Measurements from ENCODE around the gene FUT1.

Gene FUT1

DNA sequence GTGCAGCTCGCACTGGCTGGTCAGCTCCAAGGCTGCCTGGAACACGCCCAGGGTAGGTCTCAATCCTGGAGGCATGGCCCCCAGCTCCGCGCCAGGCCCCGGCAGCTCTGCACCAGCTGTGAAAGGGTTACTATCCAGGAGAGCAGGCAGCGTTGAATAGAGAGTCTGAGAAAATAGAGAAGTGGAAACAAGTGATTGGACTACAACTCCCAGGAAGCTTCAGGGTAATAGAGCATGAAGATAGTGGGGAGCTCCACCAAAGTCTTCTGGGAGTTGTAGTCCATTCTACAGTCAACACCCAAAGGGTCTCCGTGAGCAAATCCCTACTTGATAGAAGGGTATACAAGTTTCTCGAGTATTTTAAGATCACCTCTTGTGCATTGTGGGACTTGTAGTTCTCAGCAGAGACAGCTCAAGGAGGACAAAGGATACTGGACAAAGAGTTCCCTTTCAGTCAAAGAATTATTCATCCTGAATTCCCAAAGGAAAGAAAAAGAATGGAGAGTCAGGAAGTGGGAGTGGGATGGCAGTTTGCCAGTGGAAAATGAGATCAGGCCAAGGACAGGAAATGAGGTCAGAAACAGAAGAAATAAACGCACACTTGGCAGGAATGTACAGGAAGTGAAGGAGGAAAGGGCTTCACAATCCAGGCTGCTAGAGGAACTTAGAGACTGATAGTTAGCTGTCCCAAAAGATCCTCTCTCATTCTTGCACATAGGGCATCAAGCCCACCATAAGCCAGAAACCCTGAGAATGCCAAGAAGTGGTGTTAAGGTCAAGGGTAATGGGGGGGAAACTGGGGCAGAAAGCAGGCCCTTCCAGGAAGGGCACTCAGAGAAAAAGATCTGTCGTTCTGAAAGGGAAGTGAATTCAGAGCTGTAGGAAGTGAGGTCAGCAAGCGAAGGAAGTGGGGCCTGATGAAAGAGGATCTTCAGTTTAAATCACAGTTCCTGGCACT is 27.4 kb downstream of the FUT1 start:
- Histone ChIP-seq H3F3A (ENCODE audit: insufficient read depth, low read length) (no peaks in the 10 kb centered on the region), H4K20me1 (ENCODE audit: insufficient read depth, low read length) (no peaks in the 10 kb centered on the region), H3K4me1 (ENCODE audit: low read length) (peaks cover 6% of the 10 kb centered on the region; the same call in 1 of the 2 replicates), H2AFZ (ENCODE audit: low read length) (no peak overlapping the region), H3K9ac (ENCODE audit: low read length) (no peak overlapping the region), H3K79me2 (ENCODE audit: low read length) (no peaks in the 10 kb centered on the region), H3K27ac (ENCODE audit: low read length) (no peak overlapping the region), H3K9me3 (replicated peaks; ENCODE audit: insufficient read depth, low read length) (no peaks in the 10 kb centered on the region), H3K9me2 (replicated peaks; ENCODE audit: insufficient read depth, low read length) (no peaks in the 10 kb centered on the region), H3K4me3 (ENCODE audit: low read length) (no peak overlapping the region), H3K36me3 (replicated peaks; ENCODE audit: insufficient read depth, low read length) (no peaks in the 10 kb centered on the region), H3K4me2 (ENCODE audit: low read depth, low read length) (peak overlapping the region; percentile 11; the same call in 1 of the 2 replicates), H3K27me3 (replicated peaks; ENCODE audit: insufficient read depth, low read length) (peaks cover 44% of the 10 kb centered on the region)
- TF ChIP-seq EZH2phosphoT487 (IDR thresholded peaks at IDR 0.05; ENCODE audit: low read length): no peak
- TF ChIP-seq, protein P1, sequence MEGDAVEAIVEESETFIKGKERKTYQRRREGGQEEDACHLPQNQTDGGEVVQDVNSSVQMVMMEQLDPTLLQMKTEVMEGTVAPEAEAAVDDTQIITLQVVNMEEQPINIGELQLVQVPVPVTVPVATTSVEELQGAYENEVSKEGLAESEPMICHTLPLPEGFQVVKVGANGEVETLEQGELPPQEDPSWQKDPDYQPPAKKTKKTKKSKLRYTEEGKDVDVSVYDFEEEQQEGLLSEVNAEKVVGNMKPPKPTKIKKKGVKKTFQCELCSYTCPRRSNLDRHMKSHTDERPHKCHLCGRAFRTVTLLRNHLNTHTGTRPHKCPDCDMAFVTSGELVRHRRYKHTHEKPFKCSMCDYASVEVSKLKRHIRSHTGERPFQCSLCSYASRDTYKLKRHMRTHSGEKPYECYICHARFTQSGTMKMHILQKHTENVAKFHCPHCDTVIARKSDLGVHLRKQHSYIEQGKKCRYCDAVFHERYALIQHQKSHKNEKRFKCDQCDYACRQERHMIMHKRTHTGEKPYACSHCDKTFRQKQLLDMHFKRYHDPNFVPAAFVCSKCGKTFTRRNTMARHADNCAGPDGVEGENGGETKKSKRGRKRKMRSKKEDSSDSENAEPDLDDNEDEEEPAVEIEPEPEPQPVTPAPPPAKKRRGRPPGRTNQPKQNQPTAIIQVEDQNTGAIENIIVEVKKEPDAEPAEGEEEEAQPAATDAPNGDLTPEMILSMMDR (IDR thresholded peaks at IDR 0.05; ENCODE audit: low read length): no peak
- TF ChIP-seq EZH2 (optimal IDR thresholded peaks at IDR 0.05; ENCODE audit: low read depth, low read length): no peak
- peak; percentile 45 for DNase-seq

DNA sequence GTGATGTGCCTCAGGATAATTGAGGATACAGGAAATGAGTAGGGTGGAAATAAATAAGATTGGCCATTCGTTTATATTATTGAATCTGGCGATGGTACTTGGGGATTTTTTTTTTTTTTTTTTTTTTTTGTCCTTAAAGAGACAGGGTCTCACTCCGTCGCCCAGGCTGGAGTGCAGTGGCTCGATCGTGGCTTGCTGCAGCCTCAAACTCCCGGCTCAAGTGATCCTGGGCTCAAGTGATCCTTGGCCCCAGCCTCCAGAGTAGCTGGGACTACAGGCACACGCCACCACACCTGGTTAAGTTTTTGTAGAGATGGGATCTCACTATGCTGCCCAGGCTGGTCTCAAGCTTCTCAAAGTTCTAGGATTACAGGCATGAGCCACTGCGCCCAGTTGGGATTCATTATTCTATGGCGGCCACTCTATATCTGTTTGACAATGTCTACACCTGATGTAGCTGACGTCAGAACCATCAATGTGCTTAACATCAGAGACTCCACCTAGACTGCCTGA is 30.2 kb downstream of the FUT1 start:
- no peaks in the 10 kb centered on the region for H3K9me2 ChIP-seq (replicated peaks; ENCODE audit: insufficient read depth, low read length)
- no peaks in the 10 kb centered on the region for H3K36me3 ChIP-seq (replicated peaks; ENCODE audit: insufficient read depth, low read length)
- no peak overlapping the region for H3K4me2 ChIP-seq (ENCODE audit: low read depth, low read length)
- no peak overlapping the region for H3K27ac ChIP-seq (ENCODE audit: low read length)
- no peak overlapping the region for H3K9ac ChIP-seq (ENCODE audit: low read length)
- H3K79me2 ChIP-seq (ENCODE audit: low read length): no peaks in the 10 kb centered on the region
- TF ChIP-seq, protein P1 (IDR thresholded peaks at IDR 0.05; ENCODE audit: low read length): no peak
- no peak for TF ChIP-seq EZH2 (optimal IDR thresholded peaks at IDR 0.05; ENCODE audit: low read depth, low read length)
- TF ChIP-seq EZH2phosphoT487 (IDR thresholded peaks at IDR 0.05; ENCODE audit: low read length): no peak
- H4K20me1 ChIP-seq (ENCODE audit: insufficient read depth, low read length): no peaks in the 10 kb centered on the region
- H2AFZ ChIP-seq (ENCODE audit: low read length): no peak overlapping the region
- H3K4me1 ChIP-seq (ENCODE audit: low read length): peaks cover 6% of the 10 kb centered on the region; the same call in 1 of the 2 replicates
- H3K9me3 ChIP-seq (replicated peaks; ENCODE audit: insufficient read depth, low read length): no peaks in the 10 kb centered on the region
- H3K27me3 ChIP-seq (replicated peaks; ENCODE audit: insufficient read depth, low read length): peaks cover 38% of the 10 kb centered on the region
- H3F3A ChIP-seq (ENCODE audit: insufficient read depth, low read length): no peaks in the 10 kb centered on the region
- no peak overlapping the region for H3K4me3 ChIP-seq (ENCODE audit: low read length)
- DNase-seq: no peak

DNA sequence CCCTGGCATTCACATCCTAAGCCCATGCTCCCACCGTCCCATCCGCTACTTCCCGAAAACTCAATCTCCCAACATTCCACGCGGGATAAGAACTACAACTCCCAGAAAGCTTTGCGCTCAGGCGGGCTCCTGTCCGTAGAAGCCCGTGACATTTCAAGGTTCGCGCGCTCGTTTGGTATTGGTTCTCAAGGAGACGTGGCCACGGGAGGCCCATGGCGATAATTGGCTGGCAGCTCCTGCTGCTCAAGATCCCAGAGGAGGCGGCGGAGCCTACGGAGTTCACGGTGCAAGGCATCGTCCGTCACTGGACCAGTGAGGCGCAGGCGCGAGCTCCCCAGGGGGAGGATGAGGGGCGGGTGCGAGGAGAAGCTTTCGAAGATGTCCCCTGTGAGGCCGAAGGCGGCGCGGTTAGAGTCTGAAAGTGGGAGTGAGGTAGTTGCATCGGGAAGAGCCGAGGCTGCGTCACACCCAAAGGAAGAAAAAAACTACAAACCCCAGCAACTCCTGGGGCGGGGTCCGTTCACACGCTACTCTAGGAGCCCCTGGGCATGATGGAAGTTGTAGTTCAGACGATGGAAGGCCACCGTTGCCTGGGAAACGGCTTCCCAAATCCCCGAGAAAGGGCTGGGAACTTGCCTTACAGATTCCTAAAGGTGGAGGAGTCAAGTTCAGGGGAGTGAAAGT is 31.7 kb downstream of the FUT1 start:
- TF ChIP-seq, protein P1 (IDR thresholded peaks at IDR 0.05; ENCODE audit: low read length): no peak
- TF ChIP-seq EZH2phosphoT487 (IDR thresholded peaks at IDR 0.05; ENCODE audit: low read length): no peak
- TF ChIP-seq EZH2 (optimal IDR thresholded peaks at IDR 0.05; ENCODE audit: low read depth, low read length): no peak
- Histone ChIP-seq H3K36me3 (replicated peaks; ENCODE audit: insufficient read depth, low read length) (no peaks in the 10 kb centered on the region), H3K27me3 (replicated peaks; ENCODE audit: insufficient read depth, low read length) (peaks cover 46% of the 10 kb centered on the region), H3K9ac (ENCODE audit: low read length) (peak overlapping the region; percentile 71), H3K9me2 (replicated peaks; ENCODE audit: insufficient read depth, low read length) (no peaks in the 10 kb centered on the region), H3F3A (ENCODE audit: insufficient read depth, low read length) (no peaks in the 10 kb centered on the region), H3K4me1 (ENCODE audit: low read length) (peaks cover 6% of the 10 kb centered on the region; the same call in 1 of the 2 replicates), H3K4me3 (ENCODE audit: low read length) (peak overlapping the region; percentile 66), H3K9me3 (replicated peaks; ENCODE audit: insufficient read depth, low read length) (no peaks in the 10 kb centered on the region), H4K20me1 (ENCODE audit: insufficient read depth, low read length) (no peaks in the 10 kb centered on the region), H3K79me2 (ENCODE audit: low read length) (no peaks in the 10 kb centered on the region), H3K4me2 (ENCODE audit: low read depth, low read length) (peak overlapping the region; percentile 84), H3K27ac (ENCODE audit: low read length) (peak overlapping the region; percentile 62; the same call in 1 of the 2 replicates), H2AFZ (ENCODE audit: low read length) (peak overlapping the region; percentile 60)
- DNase-seq: peak; percentile 98
